Measurements from ENCODE around the gene ECT2L. TPM values are rescaled to one million over a fixed set of nuclear protein-coding genes. Genes with fewer than 3 reads are reported as not detected.

Gene ECT2L
- total and polyA plus RNA-seq, 2 of the 13 experiments (the other 11 are each of a cell fraction or from before 2014, with no cell fraction given), result 0.12 TPM; not detected in 1

- TF ChIP-seq NFE2 (CRISPR knock-in tag; IDR thresholded peaks at IDR 0.05) (no peak), ZNF598 (CRISPR knock-in tag; IDR thresholded peaks at IDR 0.05; ENCODE audit: borderline replicate concordance) (no peak; the same call in 1 of the 2 replicates), TFE3 (CRISPR knock-in tag; IDR thresholded peaks at IDR 0.05) (0 out of 2 replicates have a peak, but pooled peaks have one; percentile 16), FOXP4 (CRISPR knock-in tag; IDR thresholded peaks at IDR 0.05) (peak; percentile 76), GMEB1 (CRISPR knock-in tag; IDR thresholded peaks at IDR 0.05; ENCODE audit: borderline replicate concordance) (peak; percentile 79; the same call in 1 of the 2 replicates), MAZ (IDR thresholded peaks at IDR 0.05; ENCODE audit: borderline replicate concordance, low read depth, low read length) (peak; percentile 89; the same call in 1 of the 2 replicates), MAZ (CRISPR knock-in tag; IDR thresholded peaks at IDR 0.05; ENCODE audit: low read depth) (peak; percentile 83), ZMYM4 (CRISPR knock-in tag; IDR thresholded peaks at IDR 0.05) (peak; percentile 83), KMT2B (CRISPR knock-in tag; IDR thresholded peaks at IDR 0.05) (peak; percentile 100), AKNA (CRISPR knock-in tag; IDR thresholded peaks at IDR 0.05; ENCODE audit: borderline replicate concordance) (0 out of 2 replicates have a peak, but pooled peaks have one; percentile 23), GFI1 (CRISPR knock-in tag; IDR thresholded peaks at IDR 0.05; ENCODE audit: borderline replicate concordance) (no peak; the same call in 1 of the 2 replicates), XRCC5 (optimal IDR thresholded peaks at IDR 0.05; ENCODE audit: low read length) (peak; percentile 72), CBX2 (IDR thresholded peaks at IDR 0.05; ENCODE audit: low read depth, low read length) (no peak), CBX2 (CRISPR knock-in tag; IDR thresholded peaks at IDR 0.05; ENCODE audit: low read depth) (no peak), HDAC2 (CRISPR knock-in tag; IDR thresholded peaks at IDR 0.05) (no peak), ESRRA (CRISPR knock-in tag; IDR thresholded peaks at IDR 0.05; ENCODE audit: low read depth) (peak; percentile 20; the same call in 1 of the 2 replicates), SP4 (CRISPR knock-in tag; IDR thresholded peaks at IDR 0.05) (peak; percentile 85)
These were observed 22.5 kb upstream of the ECT2L start, which contains the start of gene CCDC28A (continued) for GRCh38 chr6:138773177-138774091.
